ENCODE results near the gene DGKE. TPM values are rescaled to one million over a fixed set of nuclear protein-coding genes. Genes with fewer than 3 reads are reported as not detected.

Gene DGKE
- total and polyA plus RNA-seq, 2 donors from 2014 or later: 1.9 to 8.7 TPM

- Histone ChIP-seq H3K27ac (ENCODE audit: low read depth in 2 of 2, low read length in 2 of 2) (no peak overlapping the region), H3K27me3 (ENCODE audit: control insufficient read depth, insufficient read depth, low read length) (no peaks in the 10 kb centered on the region), H3K9me3 (ENCODE audit: control insufficient read depth in 2 of 3, insufficient read depth in 1 of 3, low read length in 3 of 3) (no peaks in the 10 kb centered on the region), H3K4me3 (ENCODE audit: low read length in 3 of 3) (no peak overlapping the region), H3K4me1 (ENCODE audit: control insufficient read depth in 2 of 3, insufficient read depth in 2 of 3, low read depth in 1 of 3, low read length in 3 of 3) (no peaks in the 10 kb centered on the region), H3K36me3 (ENCODE audit: control insufficient read depth in 2 of 3, insufficient read depth in 3 of 3, low read length in 3 of 3) (no peaks in the 10 kb centered on the region), H3K9ac (ENCODE audit: low read length in 3 of 3) (no peak overlapping the region)
- no peak for TF ChIP-seq CTCF (IDR thresholded peaks at IDR 0.05; ENCODE audit: borderline replicate concordance, extremely low read depth, insufficient read depth)
- intact Hi-C loops (cut with DNase I): no loop called here
- DNase-seq: no peak
- no peak for FAIRE-seq
Measured at GRCh38 chr17:56879280-56879679, 45.3 kb downstream of the DGKE start.

DNA sequence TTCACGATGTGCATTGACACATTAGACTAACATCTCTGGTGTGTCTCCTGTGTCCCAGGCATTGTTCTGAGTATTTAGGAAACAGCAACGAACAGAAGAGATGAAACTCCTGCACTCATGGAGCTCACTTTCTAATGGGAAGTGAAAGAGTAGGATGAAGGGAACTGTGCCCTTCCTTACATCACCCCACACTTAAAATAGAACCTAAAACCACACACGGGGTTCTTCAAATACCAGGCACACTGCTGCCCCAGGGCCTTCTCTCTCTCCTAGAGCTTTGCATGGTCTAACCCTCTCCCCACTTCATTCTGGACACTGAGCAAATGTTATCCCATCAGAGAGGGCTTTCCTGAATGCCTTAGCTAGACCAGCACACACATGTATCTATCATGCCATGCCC, 46.2 kb downstream of the DGKE start:
- FAIRE-seq (no peak), DNase-seq (no peak)
- H3K4me1 ChIP-seq (ENCODE audit: control insufficient read depth in 2 of 3, insufficient read depth in 2 of 3, low read depth in 1 of 3, low read length in 3 of 3): no peaks in the 10 kb centered on the region
- no peaks in the 10 kb centered on the region for H3K27me3 ChIP-seq (ENCODE audit: control insufficient read depth, insufficient read depth, low read length)
- intact Hi-C loops (cut with DNase I): no loop called here
- H3K27ac ChIP-seq (ENCODE audit: low read depth in 2 of 2, low read length in 2 of 2): no peak overlapping the region
- no peak for TF ChIP-seq CTCF (IDR thresholded peaks at IDR 0.05; ENCODE audit: borderline replicate concordance, extremely low read depth, insufficient read depth)
- no peaks in the 10 kb centered on the region for H3K9me3 ChIP-seq (ENCODE audit: control insufficient read depth in 2 of 3, insufficient read depth in 1 of 3, low read length in 3 of 3)
- no peak overlapping the region for H3K4me3 ChIP-seq (ENCODE audit: low read length in 3 of 3)
- no peaks in the 10 kb centered on the region for H3K36me3 ChIP-seq (ENCODE audit: control insufficient read depth in 2 of 3, insufficient read depth in 3 of 3, low read length in 3 of 3)
- H3K9ac ChIP-seq (ENCODE audit: low read length in 3 of 3): no peak overlapping the region

- H3K9ac ChIP-seq (ENCODE audit: low read length in 3 of 3): no peak overlapping the region
- no peak for DNase-seq
- no peaks in the 10 kb centered on the region for H3K36me3 ChIP-seq (ENCODE audit: control insufficient read depth in 2 of 3, insufficient read depth in 3 of 3, low read length in 3 of 3)
- H3K4me1 ChIP-seq (ENCODE audit: control insufficient read depth in 2 of 3, insufficient read depth in 2 of 3, low read depth in 1 of 3, low read length in 3 of 3): no peaks in the 10 kb centered on the region
- no peak overlapping the region for H3K4me3 ChIP-seq (ENCODE audit: low read length in 3 of 3)
- no peak for FAIRE-seq
- no peak for TF ChIP-seq CTCF (IDR thresholded peaks at IDR 0.05; ENCODE audit: borderline replicate concordance, extremely low read depth, insufficient read depth)
- H3K9me3 ChIP-seq (ENCODE audit: control insufficient read depth in 2 of 3, insufficient read depth in 1 of 3, low read length in 3 of 3): no peaks in the 10 kb centered on the region
- H3K27me3 ChIP-seq (ENCODE audit: control insufficient read depth, insufficient read depth, low read length): no peaks in the 10 kb centered on the region
- H3K27ac ChIP-seq (ENCODE audit: low read depth in 2 of 2, low read length in 2 of 2): no peak overlapping the region
- intact Hi-C loops (cut with DNase I): no loop called here
Measured at GRCh38 chr17:56880571-56880970, 46.6 kb downstream of the DGKE start.

- Histone ChIP-seq H3K27me3 (ENCODE audit: control insufficient read depth, insufficient read depth, low read length) (no peaks in the 10 kb centered on the region), H3K4me1 (ENCODE audit: control insufficient read depth in 2 of 3, insufficient read depth in 2 of 3, low read depth in 1 of 3, low read length in 3 of 3) (no peaks in the 10 kb centered on the region), H3K27ac (ENCODE audit: low read depth in 2 of 2, low read length in 2 of 2) (no peak overlapping the region), H3K4me3 (ENCODE audit: low read length in 3 of 3) (no peak overlapping the region), H3K36me3 (ENCODE audit: control insufficient read depth in 2 of 3, insufficient read depth in 3 of 3, low read length in 3 of 3) (no peaks in the 10 kb centered on the region), H3K9me3 (ENCODE audit: control insufficient read depth in 2 of 3, insufficient read depth in 1 of 3, low read length in 3 of 3) (no peaks in the 10 kb centered on the region), H3K9ac (ENCODE audit: low read length in 3 of 3) (no peak overlapping the region)
- TF ChIP-seq CTCF (IDR thresholded peaks at IDR 0.05; ENCODE audit: borderline replicate concordance, extremely low read depth, insufficient read depth): no peak
- intact Hi-C loops (cut with DNase I): no loop called here
- FAIRE-seq: no peak
- no peak for DNase-seq
Measured at GRCh38 chr17:56881685-56882295, 47.8 kb downstream of the DGKE start.
